Measurements from ENCODE around the gene LIMS1. TPM values are rescaled to one million over a fixed set of nuclear protein-coding genes. Genes with fewer than 3 reads are reported as not detected.
"Not testable (repeated sequence)": the region's sequence is repeated elsewhere in the genome, so short reads cannot be mapped to it uniquely, and the experiment has no call there.

LIMS1 gene
- total RNA-seq, 2 donors from 2014 or later: 171 to 199 TPM

DNA sequence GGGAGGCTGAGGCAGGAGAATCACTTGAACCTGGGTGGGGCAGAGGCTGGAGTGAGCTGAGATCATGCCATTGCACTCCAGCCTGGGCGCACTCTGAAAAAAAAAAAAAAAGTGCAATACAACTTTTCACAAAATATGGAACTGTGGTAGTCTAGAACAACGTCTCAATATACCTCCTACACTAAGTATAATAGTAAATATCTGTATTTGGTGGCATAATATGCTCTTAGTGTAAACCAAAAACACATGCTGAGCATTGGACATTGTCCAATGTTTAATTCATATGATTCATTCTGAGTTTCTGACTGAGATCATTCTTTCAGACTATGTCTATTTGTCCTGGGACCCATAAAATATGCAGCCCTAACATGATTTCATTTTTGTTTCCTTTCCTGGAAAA lies 19.8 kb upstream of the LIMS1 start:
- H3K27ac ChIP-seq; H3K36me3 ChIP-seq; H3K9me3 ChIP-seq; DNase-seq (ENCODE audit: low spot score); ATAC-seq (ENCODE audit: insufficient number of reproducible peaks, low FRiP score, low read depth); H3K4me3 ChIP-seq; H3K4me1 ChIP-seq (ENCODE audit: control insufficient read depth in 1 of 2, low read depth in 2 of 2); H3K27me3 ChIP-seq (replicated peaks; ENCODE audit: insufficient read depth): not testable (repeated sequence)

DNA sequence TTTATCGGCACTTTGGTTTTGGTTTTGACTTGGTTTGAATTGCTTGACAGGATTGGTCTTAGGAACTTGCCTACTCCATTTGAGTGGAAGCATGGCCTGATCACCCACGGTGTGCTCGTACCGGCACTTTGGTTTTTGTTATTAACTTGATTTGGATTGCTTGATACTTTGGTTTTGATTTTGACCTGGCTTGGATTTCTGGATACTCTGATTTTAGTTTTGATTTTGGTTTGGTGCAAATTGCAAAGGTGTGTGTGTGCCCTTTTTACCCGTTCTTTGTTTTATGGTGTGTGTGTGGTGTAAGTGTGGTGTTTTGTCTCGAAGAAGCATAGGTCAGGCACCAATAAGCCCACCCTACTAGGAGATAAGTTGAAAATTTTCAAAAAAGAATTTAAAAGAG lies 9.6 kb upstream of the LIMS1 start:
- not testable (repeated sequence) for H3K4me1 ChIP-seq (ENCODE audit: control insufficient read depth in 1 of 2, low read depth in 2 of 2); H3K4me3 ChIP-seq

DNA sequence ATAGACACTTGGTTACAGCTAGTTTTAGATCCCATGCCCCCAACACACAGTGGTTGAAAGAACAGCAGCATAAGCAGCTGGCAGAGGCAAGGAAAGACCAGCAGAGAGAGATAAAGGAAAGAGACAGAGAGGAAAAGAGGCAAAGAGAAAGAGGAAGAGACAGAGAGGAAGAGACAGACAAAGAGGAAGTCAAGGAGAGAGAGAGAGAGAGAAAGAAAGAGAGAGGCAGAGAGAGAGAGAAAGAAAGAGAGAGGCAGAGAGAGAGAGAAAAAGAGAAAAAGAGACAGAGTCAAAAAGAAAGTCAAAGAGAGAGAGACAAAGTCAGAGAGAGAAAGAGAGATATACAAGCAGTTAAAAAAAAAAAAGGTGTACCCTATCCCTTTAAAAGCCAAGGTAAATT lies 9.0 kb upstream of the LIMS1 start:
- H3K36me3 ChIP-seq; H3K4me1 ChIP-seq (ENCODE audit: control insufficient read depth in 1 of 2, low read depth in 2 of 2); DNase-seq (ENCODE audit: low spot score); H3K4me3 ChIP-seq; ATAC-seq (ENCODE audit: insufficient number of reproducible peaks, low FRiP score, low read depth); H3K9me3 ChIP-seq; H3K27ac ChIP-seq; H3K27me3 ChIP-seq (replicated peaks; ENCODE audit: insufficient read depth): not testable (repeated sequence)

More for the DNA sequence above, 9.6 kb upstream of the LIMS1 start:
- H3K27ac ChIP-seq; H3K9me3 ChIP-seq; H3K27me3 ChIP-seq (replicated peaks; ENCODE audit: insufficient read depth); ATAC-seq (ENCODE audit: insufficient number of reproducible peaks, low FRiP score, low read depth); H3K36me3 ChIP-seq; DNase-seq (ENCODE audit: low spot score): not testable (repeated sequence)

DNA sequence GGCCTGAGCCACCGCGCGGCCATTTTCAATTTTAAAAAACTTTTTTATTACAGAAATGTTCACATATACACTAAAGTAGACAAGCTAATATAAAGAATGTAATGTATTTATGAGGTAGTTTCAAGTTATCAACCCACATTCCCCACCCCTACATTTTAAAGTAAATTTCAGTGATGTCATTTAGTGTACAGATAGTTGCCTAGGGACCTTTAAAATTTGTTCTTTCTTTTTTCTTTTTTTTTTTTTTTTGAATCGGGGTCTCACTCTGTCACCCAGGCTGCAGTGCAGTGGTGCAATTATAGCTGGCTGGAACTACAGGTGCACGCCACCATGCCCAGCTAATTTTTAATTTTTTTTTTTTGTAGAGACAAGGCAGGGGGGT lies 2.6 kb upstream of the LIMS1 start:
- Histone ChIP-seq H3K27me3 (replicated peaks; ENCODE audit: insufficient read depth) (no peaks in the 10 kb centered on the region), H3K9me3 (no peaks in the 10 kb centered on the region), H3K4me3 (no peak overlapping the region), H3K36me3 (no peaks in the 10 kb centered on the region), H3K4me1 (ENCODE audit: control insufficient read depth in 1 of 2, low read depth in 2 of 2) (peaks cover 0 to 16% of the 10 kb centered on the region in 2 donors), H3K27ac (no peak overlapping the region)
- TF ChIP-seq, protein P1, sequence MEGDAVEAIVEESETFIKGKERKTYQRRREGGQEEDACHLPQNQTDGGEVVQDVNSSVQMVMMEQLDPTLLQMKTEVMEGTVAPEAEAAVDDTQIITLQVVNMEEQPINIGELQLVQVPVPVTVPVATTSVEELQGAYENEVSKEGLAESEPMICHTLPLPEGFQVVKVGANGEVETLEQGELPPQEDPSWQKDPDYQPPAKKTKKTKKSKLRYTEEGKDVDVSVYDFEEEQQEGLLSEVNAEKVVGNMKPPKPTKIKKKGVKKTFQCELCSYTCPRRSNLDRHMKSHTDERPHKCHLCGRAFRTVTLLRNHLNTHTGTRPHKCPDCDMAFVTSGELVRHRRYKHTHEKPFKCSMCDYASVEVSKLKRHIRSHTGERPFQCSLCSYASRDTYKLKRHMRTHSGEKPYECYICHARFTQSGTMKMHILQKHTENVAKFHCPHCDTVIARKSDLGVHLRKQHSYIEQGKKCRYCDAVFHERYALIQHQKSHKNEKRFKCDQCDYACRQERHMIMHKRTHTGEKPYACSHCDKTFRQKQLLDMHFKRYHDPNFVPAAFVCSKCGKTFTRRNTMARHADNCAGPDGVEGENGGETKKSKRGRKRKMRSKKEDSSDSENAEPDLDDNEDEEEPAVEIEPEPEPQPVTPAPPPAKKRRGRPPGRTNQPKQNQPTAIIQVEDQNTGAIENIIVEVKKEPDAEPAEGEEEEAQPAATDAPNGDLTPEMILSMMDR (IDR thresholded peaks at IDR 0.05): no peak
- no peak for ATAC-seq (ENCODE audit: insufficient number of reproducible peaks, low FRiP score, low read depth)
- DNase-seq (ENCODE audit: low spot score): no peak

DNA sequence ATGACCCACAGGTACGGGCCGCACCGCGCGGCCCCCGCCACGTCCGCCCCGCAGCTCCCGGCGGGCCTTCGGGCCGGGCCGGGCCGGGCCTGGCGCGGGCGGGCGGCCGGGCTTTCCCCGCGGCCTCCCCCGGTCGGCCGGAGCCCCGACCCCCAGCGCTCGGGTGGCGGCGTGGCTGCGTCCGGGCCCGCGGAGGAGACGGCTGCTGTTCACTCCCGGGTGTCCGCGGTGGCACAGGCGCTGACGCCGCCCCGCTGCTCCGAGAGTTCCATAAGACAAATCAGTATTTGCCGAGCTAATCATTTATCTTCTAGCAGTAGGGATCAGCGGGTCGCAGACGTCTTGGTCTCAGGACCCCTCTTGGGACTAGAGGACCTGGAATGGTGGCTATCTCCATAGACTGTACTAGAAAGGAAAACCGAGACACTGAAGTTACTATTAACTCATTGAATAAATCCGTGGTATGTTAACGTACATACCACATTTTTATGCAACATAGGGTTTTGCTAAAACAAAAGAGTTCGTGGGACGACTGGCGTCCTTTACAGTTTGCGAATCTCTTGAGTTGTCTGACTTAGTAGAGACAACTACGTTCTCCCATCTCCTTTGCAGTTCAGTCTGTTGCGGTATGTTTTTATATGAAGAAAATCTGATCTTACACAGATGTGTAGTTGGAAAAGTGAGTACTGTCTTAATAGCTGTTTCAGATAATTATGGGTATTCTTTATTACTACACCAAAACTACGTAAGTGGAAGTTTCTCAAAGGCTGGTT lies 500 bp downstream of the LIMS1 start:
- TF ChIP-seq, protein P1 (IDR thresholded peaks at IDR 0.05): no peak
- DNase-seq (ENCODE audit: low spot score) (no peak), ATAC-seq (ENCODE audit: insufficient number of reproducible peaks, low FRiP score, low read depth) (peak; percentile 24)
- H3K4me3 ChIP-seq: peak overlapping the region; percentile 70
- peak overlapping the region; percentile 8 to 37 for H3K27ac ChIP-seq
- H3K4me1 ChIP-seq (ENCODE audit: control insufficient read depth in 1 of 2, low read depth in 2 of 2): peaks cover 6 to 26% of the 10 kb centered on the region in 2 donors
- no peaks in the 10 kb centered on the region for H3K27me3 ChIP-seq (replicated peaks; ENCODE audit: insufficient read depth)
- no peaks in the 10 kb centered on the region for H3K9me3 ChIP-seq
- H3K36me3 ChIP-seq: no peaks in the 10 kb centered on the region

DNA sequence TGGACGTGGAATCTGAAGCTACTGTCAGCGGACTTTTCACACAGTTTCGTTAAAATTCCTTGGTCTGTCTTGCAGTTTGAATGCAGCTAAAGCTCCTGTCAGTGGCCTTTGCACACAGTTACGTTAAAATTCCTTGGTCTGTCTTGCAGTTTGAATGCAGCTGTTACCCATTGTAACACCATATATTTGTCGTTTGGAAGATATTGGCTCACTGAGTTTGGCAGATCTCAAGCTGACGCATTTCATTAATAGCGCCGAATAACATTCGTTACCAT lies 1.0 kb downstream of the LIMS1 start:
- no peak for DNase-seq (ENCODE audit: low spot score)
- TF ChIP-seq, protein P1 (IDR thresholded peaks at IDR 0.05): no peak
- H3K9me3 ChIP-seq: no peaks in the 10 kb centered on the region
- no peaks in the 10 kb centered on the region for H3K36me3 ChIP-seq
- H3K4me1 ChIP-seq (ENCODE audit: control insufficient read depth in 1 of 2, low read depth in 2 of 2): peaks cover 6 to 26% of the 10 kb centered on the region in 2 donors
- peak overlapping the region; percentile 70 for H3K4me3 ChIP-seq
- peak overlapping the region; percentile 8 to 37 for H3K27ac ChIP-seq
- no peak for ATAC-seq (ENCODE audit: insufficient number of reproducible peaks, low FRiP score, low read depth)
- no peaks in the 10 kb centered on the region for H3K27me3 ChIP-seq (replicated peaks; ENCODE audit: insufficient read depth)
